Measurements from ENCODE around the gene EIPR1.

EIPR1 gene

DNA sequence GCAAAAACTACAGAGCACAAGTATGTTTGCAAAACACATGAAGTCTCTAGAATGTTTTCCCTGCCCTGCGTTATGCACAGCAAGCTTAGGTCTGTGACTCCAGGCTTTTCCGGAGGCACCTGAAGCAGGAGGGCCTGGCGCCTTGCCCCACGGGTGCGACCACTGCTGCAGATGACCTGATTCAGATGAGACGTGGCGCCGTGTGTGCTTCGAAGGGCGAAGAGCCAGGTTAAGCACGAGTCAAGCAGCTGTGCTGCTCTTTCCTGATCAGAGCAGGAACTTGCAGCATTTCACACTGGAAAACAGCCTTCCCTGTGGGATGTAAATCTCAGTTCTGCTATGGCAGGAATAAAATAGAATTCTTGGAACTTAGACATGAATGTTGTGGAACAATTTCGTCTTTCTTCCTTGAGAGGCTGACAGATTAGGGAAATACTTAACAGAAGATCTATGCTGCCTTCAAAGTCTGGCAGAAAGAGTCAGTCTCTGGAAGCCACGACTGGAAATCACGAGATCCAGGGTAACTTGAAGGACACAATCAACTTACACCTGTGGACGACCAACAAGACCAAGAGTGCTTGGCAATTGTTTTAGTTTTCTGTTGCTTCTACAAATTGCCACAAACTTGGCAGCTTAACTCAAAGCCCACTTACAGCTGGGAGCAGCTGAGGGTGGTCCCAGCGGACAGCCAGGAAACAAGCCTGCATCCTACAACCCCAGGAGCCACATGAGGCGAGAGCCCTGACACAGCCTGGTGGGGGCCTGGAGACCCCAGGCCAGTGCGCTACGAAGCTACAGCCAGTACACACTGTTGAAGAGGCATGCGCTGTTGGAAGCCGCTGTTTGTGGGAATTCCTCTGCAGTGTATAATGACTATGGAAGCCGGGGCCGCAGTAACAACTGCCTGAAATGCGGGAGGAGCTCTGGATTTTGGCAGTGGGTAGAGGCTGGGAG lies 42.9 kb downstream of the EIPR1 start:
- TF ChIP-seq, protein P1, sequence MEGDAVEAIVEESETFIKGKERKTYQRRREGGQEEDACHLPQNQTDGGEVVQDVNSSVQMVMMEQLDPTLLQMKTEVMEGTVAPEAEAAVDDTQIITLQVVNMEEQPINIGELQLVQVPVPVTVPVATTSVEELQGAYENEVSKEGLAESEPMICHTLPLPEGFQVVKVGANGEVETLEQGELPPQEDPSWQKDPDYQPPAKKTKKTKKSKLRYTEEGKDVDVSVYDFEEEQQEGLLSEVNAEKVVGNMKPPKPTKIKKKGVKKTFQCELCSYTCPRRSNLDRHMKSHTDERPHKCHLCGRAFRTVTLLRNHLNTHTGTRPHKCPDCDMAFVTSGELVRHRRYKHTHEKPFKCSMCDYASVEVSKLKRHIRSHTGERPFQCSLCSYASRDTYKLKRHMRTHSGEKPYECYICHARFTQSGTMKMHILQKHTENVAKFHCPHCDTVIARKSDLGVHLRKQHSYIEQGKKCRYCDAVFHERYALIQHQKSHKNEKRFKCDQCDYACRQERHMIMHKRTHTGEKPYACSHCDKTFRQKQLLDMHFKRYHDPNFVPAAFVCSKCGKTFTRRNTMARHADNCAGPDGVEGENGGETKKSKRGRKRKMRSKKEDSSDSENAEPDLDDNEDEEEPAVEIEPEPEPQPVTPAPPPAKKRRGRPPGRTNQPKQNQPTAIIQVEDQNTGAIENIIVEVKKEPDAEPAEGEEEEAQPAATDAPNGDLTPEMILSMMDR (IDR thresholded peaks at IDR 0.05; ENCODE audit: control extremely low read depth, extremely low read depth, low read depth, missing control alignments): no peak
- no peak for DNase-seq (ENCODE audit: extremely low spot score)
- CTCF ChIA-PET: no interaction called here
- POLR2A ChIA-PET: no interaction called here

- DNase-seq (ENCODE audit: extremely low spot score): no peak
- CTCF ChIA-PET: no interaction called here
- POLR2A ChIA-PET: no interaction called here
- TF ChIP-seq, protein P1 (IDR thresholded peaks at IDR 0.05; ENCODE audit: control extremely low read depth, extremely low read depth, low read depth, missing control alignments): no peak
These were observed 45.5 kb downstream of the EIPR1 start for GRCh38 chr2:3332133-3332532.

DNA sequence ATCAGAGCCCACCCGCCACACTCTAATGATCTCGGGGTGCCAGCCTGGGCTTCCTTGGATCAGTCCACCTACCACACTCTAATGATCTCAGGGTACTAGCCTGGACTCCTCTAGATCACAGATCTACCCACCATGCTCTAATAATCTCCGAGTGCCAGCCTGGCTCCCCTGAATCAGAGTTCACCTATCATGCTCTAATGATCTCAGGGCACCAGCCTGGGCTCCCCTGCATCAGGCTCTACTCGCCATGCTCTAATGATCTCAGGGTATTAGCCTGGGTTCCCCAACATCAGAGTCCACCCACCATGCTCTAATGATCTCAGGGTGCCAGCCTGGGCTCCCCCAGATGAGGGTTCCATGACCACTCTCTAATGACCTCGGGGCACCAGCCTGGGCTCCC lies 48.1 kb downstream of the EIPR1 start:
- ChIA-PET POLR2A (no interaction called here), CTCF (no interaction called here)
- TF ChIP-seq, protein P1 (IDR thresholded peaks at IDR 0.05; ENCODE audit: control extremely low read depth, extremely low read depth, low read depth, missing control alignments): no peak
- no peak for DNase-seq (ENCODE audit: extremely low spot score)

- CTCF ChIA-PET: no interaction called here
- POLR2A ChIA-PET: no interaction called here
- TF ChIP-seq, protein P1 (IDR thresholded peaks at IDR 0.05; ENCODE audit: control extremely low read depth, extremely low read depth, low read depth, missing control alignments): no peak
- no peak for DNase-seq (ENCODE audit: extremely low spot score)
These were observed 50.7 kb downstream of the EIPR1 start for GRCh38 chr2:3326871-3327270.

- ChIA-PET CTCF (no interaction called here), POLR2A (no interaction called here)
- DNase-seq (ENCODE audit: extremely low spot score): no peak
- TF ChIP-seq, protein P1 (IDR thresholded peaks at IDR 0.05; ENCODE audit: control extremely low read depth, extremely low read depth, low read depth, missing control alignments): no peak
These were observed 51.5 kb downstream of the EIPR1 start for GRCh38 chr2:3326182-3326537.

DNA sequence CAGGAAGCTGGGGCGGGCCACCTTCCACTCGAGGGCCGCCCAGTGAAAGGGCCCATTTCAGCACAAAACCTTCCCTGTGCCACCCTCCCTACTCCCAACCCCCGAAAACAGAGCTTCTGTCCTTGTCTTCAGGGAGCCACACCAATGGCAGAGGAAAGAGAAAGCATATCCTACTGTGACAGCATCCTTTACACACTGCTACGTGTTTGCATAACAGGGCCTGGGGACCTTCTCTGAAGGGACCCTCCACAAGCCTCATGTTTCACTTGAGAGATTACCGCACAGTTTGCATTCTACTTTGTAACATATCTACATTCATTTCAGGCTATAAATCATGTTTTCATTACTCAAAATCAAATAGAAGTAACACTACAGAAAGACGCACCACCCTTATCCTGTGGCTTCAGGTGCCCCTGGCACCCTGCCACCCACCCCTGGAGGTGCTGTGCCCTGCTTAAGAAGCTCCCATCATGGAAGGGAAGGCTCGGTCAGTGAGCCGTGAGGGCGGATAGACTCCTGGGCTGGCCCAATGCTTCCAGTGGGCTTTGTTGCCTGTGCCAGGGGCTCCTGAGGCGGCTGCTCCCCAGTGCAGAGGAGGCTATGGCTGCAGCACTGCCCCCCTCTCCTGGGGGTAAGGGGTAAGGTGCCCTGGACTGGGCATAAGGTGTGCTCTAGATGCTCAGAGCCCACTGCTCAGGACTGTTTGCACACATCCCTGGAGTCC lies 52.0 kb downstream of the EIPR1 start:
- POLR2A ChIA-PET: no interaction called here

More for the DNA sequence above, 52.0 kb downstream of the EIPR1 start:
- no peak for DNase-seq (ENCODE audit: extremely low spot score)
- CTCF ChIA-PET: no interaction called here
- TF ChIP-seq, protein P1 (IDR thresholded peaks at IDR 0.05; ENCODE audit: control extremely low read depth, extremely low read depth, low read depth, missing control alignments): no peak
